OCI-LY7 (cell line): ENCODE results near the gene EIF5B. TPM values are rescaled to one million over a fixed set of nuclear protein-coding genes. Genes with fewer than 3 reads are reported as not detected.

ENCODE experiments used
- BruUV-seq: library from RNA; stranded (reverse); fragments of 400-500 nt; replicated peaks from 2 replicates; lab custom pipeline; 2021; lab: Mats Ljungman, UMichigan
- CTCF ChIA-PET: fragments of 300-600 bp; sonication (Branson Sonifier 250); formaldehyde crosslinking; loops from one replicate; lab custom pipeline; 2022; ENCODE audit warnings: antibody characterized with exemption; ENCODE audit not compliant: unreplicated experiment; lab: Charles Lee
- POLR2A ChIA-PET: fragments of 300-600 bp; sonication (Branson Sonifier 250); formaldehyde crosslinking; loops from one replicate; lab custom pipeline; 2022; ENCODE audit warnings: antibody characterized with exemption; lab: Charles Lee
- DNase-seq: peaks from one replicate; pipeline ENCODE4 v3.0.0-alpha.2; 2015; ENCODE audit warnings: low spot score
- H2AFZ ChIP-seq: fragments of 200-600 bp; sonication (generic), shearing (Covaris generic); 2 replicates; pipeline ENCODE4 v1.6.1; 2014; ENCODE audit warnings: mild to moderate bottlenecking, antibody characterized with exemption, low read length, moderate library complexity
- H3K27ac ChIP-seq: fragments of 200-600 bp; sonication (generic); 2 replicates; pipeline ENCODE4 v1.5.1; 2014; ENCODE audit warnings: mixed run types, low read depth, mild to moderate bottlenecking, moderate library complexity, low read length, inconsistent platforms; ENCODE audit not compliant: poor library complexity, severe bottlenecking
- H3K36me3 ChIP-seq: fragments of 200-600 bp; sonication (generic); 2 replicates; pipeline ENCODE4 v1.6.1; 2014; ENCODE audit warnings: mild to moderate bottlenecking, antibody characterized with exemption, low read length, moderate library complexity, mixed read lengths; ENCODE audit not compliant: insufficient read depth
- H3K4me1 ChIP-seq: fragments of 200-600 bp; sonication (generic); 2 replicates; pipeline ENCODE4 v1.5.1; 2014; ENCODE audit warnings: mild to moderate bottlenecking, low read length; ENCODE audit not compliant: insufficient read depth, poor library complexity, severe bottlenecking
- H3K4me2 ChIP-seq: fragments of 200-600 bp; sonication (generic); 2 replicates; pipeline ENCODE4 v1.6.1; 2014; ENCODE audit warnings: mild to moderate bottlenecking, low read length
- H3K4me3 ChIP-seq: fragments of 200-600 bp; sonication (generic); 2 replicates; pipeline ENCODE4 v1.5.1; 2014; ENCODE audit warnings: mild to moderate bottlenecking, low read depth, low read length; ENCODE audit not compliant: poor library complexity, severe bottlenecking
- H3K79me2 ChIP-seq: fragments of 200-600 bp; sonication (generic); 2 replicates; pipeline ENCODE4 v1.6.1; 2016; ENCODE audit warnings: low read depth, mild to moderate bottlenecking, low read length, moderate library complexity, mixed read lengths; ENCODE audit not compliant: insufficient read depth
- H3K9me2 ChIP-seq: fragments of 200-600 bp; sonication (generic); 2 replicates; pipeline ENCODE4 v1.6.1; 2016; ENCODE audit warnings: mild to moderate bottlenecking, low read length, mixed read lengths; ENCODE audit not compliant: insufficient read depth
- H3K9me3 ChIP-seq: fragments of 200-600 bp; sonication (generic); 2 replicates; pipeline ENCODE4 v1.6.1; 2014; ENCODE audit warnings: mild to moderate bottlenecking, mixed run types, low read length, mixed read lengths
- H4K20me1 ChIP-seq: fragments of 200-600 bp; sonication (generic); 2 replicates; pipeline ENCODE4 v1.6.1; 2014; ENCODE audit warnings: mild to moderate bottlenecking, antibody characterized with exemption, low read length, moderate library complexity, mixed read lengths; ENCODE audit not compliant: insufficient read depth
- CTCF ChIP-seq: fragments of 200-600 bp; sonication (generic); conservative IDR thresholded peaks from 2 replicates; pipeline ENCODE4 v1.5.1; 2014; ENCODE audit warnings: mild to moderate bottlenecking, antibody characterized with exemption, low read length, moderate library complexity, mixed read lengths
- EZH2phosphoT487 ChIP-seq: fragments of 200-600 bp; sonication (generic); IDR thresholded peaks from 2 replicates; pipeline ENCODE4 v1.6.1; 2018; ENCODE audit warnings: low read depth, borderline replicate concordance, mild to moderate bottlenecking, mixed run types, antibody characterized with exemption, low read length, moderate library complexity, mixed read lengths
- intact Hi-C: fragments of 100-400 bp; cut with micrococcal nuclease; formaldehyde crosslinking; loops from one replicate; pipeline ENCODE4 v1.10.0; 2022; ENCODE audit not compliant: unreplicated experiment
- total RNA-seq, 2 experiments: library from RNA; depleted of rRNA in 1 of 2; stranded (reverse); fragments of >200 nt in 1 of 2; shearing (Covaris generic) in 1 of 2; gene quantifications; 2 replicates each; pipeline ENCODE4 v1.2.3, GENCODE V29; 2014 to 2022

The EIF5B gene
- total RNA-seq, 2 experiments from 2014 or later = 28.7 to 53.1 TPM

DNA sequence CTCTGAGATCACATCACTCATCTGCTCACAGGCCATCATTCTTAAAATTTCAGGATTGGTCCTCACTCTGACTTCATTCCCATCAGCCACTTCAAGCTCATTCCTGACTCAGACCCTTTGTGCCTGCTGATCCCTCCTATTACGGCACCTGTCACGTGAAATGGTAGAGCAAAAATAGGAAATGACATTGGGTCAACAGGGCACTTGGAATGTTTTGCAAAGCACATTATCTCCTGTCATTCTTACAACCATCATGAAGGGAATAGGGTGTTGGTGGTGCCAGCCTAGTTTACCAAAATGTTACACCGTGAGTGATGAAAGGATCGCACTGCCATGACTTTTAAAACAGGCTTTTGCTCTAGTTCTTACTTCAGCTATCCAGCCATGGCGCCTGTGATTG, 61.1 kb downstream of the EIF5B start:
- DNase-seq = no peak
- H3K9me3 ChIP-seq = no peaks in the 10 kb centered on the region
- no peaks in the 10 kb centered on the region for H3K9me2 ChIP-seq
- H4K20me1 ChIP-seq = no peaks in the 10 kb centered on the region
- ChIA-PET POLR2A (no interaction called here), CTCF (no interaction called here)
- H2AFZ ChIP-seq = no peak overlapping the region
- no TSS peak for BruUV-seq
- no peak overlapping the region for H3K4me3 ChIP-seq
- H3K79me2 ChIP-seq = no peaks in the 10 kb centered on the region
- H3K36me3 ChIP-seq = peaks cover 99% of the 10 kb centered on the region
- no peak overlapping the region for H3K4me2 ChIP-seq
- TF ChIP-seq CTCF (no peak), EZH2phosphoT487 (no peak)
- H3K27ac ChIP-seq = no peak overlapping the region
- no peaks in the 10 kb centered on the region for H3K4me1 ChIP-seq
- intact Hi-C loops = no loop called here

GRCh38 chr2:99399063-99399462, 61.9 kb downstream of the EIF5B start:
- H3K79me2 ChIP-seq = no peaks in the 10 kb centered on the region
- intact Hi-C loops = no loop called here
- no peaks in the 10 kb centered on the region for H3K4me1 ChIP-seq
- H2AFZ ChIP-seq = no peak overlapping the region
- CTCF ChIA-PET = interaction anchor here (0.6 kb wide), 1 partner anchor 8 kb away, joined by 3 read pairs; no protein-coding TSS in a partner anchor
- no peak overlapping the region for H3K27ac ChIP-seq
- H3K9me2 ChIP-seq = no peaks in the 10 kb centered on the region
- no peak overlapping the region for H3K4me2 ChIP-seq
- POLR2A ChIA-PET = interaction anchor here (0.6 to 1.1 kb wide), 2 partner anchors 14 to 107 kb away, joined by 3 to 4 read pairs; no protein-coding TSS in a partner anchor
- H3K4me3 ChIP-seq = no peak overlapping the region
- DNase-seq = no peak
- no peaks in the 10 kb centered on the region for H4K20me1 ChIP-seq
- H3K9me3 ChIP-seq = no peaks in the 10 kb centered on the region
- no peak for TF ChIP-seq EZH2phosphoT487
- TF ChIP-seq CTCF = no peak
- H3K36me3 ChIP-seq = peaks cover 99% of the 10 kb centered on the region
- no TSS peak for BruUV-seq

DNA sequence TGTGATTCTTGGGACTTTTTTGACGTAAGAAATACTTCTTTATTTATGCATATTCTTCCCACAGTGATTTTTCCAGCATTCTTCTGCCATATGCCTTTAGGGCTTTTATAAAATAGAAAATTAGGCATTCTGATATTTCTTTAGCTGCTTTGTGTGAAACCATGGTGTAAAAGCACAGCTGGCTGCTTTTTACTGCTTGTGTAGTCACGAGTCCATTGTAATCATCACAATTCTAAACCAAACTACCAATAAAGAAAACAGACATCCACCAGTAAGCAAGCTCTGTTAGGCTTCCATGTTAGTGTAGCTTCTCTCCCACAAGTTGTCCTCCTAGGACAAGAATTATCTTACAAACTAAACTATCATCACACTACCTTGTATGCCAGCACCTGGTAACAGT, 62.6 kb downstream of the EIF5B start:
- no peak overlapping the region for H2AFZ ChIP-seq
- BruUV-seq = no TSS peak
- H3K79me2 ChIP-seq = no peaks in the 10 kb centered on the region
- no peaks in the 10 kb centered on the region for H3K9me2 ChIP-seq
- no peak overlapping the region for H3K27ac ChIP-seq
- ChIA-PET POLR2A (interaction anchor here (1.1 kb wide), 1 partner anchor 15 kb away, joined by 4 read pairs; no protein-coding TSS in a partner anchor), CTCF (no interaction called here)
- no peaks in the 10 kb centered on the region for H4K20me1 ChIP-seq
- intact Hi-C loops = no loop called here
- DNase-seq = no peak
- no peaks in the 10 kb centered on the region for H3K9me3 ChIP-seq
- H3K36me3 ChIP-seq = peaks cover 99% of the 10 kb centered on the region
- H3K4me1 ChIP-seq = no peaks in the 10 kb centered on the region
- TF ChIP-seq EZH2phosphoT487 (no peak), CTCF (no peak)
- H3K4me2 ChIP-seq = no peak overlapping the region
- H3K4me3 ChIP-seq = no peak overlapping the region
